HG02623 (cell line): Measurements from ENCODE around the gene PCSK6.

ENCODE experiments used
- ATAC-seq: cut with Tn5 transposase; IDR thresholded peaks from one replicate; pipeline ENCODE4 v1.9.1; 2021; ENCODE audit warnings: moderate library complexity; ENCODE audit not compliant: unreplicated experiment

PCSK6 gene

DNA sequence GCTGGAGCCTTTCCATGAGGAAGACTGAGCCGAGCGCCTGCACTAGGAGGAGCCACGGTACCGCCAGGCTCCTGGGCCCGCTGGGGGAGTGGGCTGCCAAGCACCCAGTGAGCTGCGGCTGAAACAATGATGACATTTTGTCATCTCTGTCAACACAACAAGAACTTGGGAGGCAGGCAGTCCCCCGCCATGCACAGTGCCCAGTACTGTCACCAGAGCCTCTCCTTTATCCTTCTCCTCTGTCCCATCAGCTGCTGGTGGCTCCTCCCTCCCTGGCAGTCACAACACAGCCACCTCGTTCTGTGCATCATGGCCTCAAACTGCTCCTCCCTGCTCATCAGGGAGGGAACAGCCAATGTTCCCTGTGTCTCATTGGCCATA is 34.0 kb upstream of the PCSK6 start:
- ATAC-seq: no peak

DNA sequence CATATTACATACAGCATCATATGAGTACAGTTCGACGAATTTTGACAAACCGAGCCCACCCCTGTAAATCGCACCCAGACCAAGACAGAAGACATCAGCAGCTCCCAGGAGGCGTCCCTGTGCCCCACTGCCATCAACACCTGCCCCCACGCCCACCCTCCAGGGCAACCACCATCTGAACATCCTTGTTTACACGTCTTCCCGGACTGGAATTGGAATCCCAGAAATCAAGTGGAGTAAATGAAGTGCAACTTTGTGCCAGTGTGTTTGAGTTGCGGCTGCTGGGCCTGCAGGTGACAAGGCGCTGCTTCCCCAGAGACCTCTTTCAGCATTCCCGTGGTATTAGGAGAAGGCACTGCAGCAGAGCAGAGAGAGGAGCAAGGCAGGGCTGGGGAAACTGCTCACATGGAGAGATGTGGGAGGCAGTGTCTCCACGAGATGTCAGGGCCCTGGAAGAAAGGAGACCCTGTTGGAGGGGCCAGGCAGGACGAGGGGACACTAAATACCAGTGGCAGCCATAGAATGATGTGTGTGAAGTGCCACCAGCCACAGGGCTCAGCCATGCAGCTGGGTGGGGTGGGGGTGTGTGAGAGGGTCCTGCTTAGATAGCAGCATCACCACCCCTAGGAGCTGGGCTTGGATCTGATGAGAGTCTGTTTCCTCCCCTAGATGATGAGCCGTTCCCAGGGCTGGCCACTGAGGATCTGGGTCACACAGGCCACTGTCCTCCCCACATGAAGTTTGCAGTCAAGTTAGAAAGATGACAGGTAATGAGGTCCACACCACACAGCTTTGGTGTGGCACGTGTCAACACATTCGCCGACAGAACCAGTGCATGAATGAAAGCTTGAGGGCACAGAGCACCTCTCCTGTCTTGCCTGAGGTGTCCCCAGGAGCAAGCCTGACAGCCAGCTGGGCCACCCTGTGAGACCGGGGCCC is 33.4 kb upstream of the PCSK6 start:
- no peak for ATAC-seq

DNA sequence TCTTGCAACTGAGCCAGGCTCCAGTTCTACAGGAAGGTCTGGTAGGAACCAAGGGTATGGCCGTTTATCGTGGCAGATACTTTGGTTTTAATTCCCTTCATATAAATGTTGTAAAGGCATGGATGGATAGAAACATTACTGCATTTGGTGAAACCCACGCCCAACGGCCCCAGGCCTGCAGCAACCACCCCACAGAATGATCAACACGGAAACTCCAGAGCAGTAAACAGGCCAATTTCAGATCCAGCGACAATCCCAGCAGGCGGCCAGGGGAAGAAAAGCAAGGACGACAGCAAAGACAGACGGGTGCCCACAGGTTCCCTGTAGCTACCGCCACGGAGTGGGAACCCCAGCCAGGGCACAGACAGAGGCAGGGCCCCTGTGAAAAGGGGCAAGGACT is 32.6 kb upstream of the PCSK6 start:
- ATAC-seq: no peak

DNA sequence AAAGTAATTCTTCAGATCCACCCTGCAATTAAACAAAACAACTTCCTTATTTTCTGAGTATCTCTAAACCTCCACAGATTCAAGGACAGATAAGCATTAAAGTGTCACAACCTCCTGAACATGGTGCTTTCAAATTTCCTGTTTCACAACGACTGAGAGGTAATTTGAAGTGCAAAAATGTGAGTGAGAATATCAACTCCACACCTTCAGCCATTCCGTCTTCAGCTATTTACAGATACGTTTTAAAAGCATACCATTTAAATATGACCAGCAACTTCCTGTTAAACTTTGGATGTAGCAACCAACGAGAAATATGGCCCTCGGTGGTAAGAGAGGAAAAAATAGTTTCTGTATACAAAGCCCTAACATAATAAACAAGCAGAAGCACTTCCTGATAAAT is 32.1 kb upstream of the PCSK6 start:
- no peak for ATAC-seq

DNA sequence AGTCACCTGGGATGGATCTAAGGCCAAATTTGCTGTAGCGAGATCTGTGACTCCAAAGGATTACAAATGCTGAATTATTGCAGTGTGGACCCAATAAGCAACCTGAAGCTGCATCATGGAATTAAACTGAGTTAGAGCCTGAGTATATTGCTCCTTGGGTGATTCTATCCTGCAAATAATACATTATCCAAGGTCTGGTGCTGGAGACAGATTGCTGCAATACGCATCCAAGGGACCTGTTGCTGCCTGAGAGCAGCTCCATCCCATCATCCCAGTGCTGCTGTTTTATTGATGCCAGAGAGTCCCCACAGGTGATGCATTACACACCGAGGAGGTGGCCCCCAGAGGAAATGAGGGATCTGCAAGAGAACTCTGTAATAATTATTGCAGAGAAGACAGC is 31.6 kb upstream of the PCSK6 start:
- no peak for ATAC-seq

DNA sequence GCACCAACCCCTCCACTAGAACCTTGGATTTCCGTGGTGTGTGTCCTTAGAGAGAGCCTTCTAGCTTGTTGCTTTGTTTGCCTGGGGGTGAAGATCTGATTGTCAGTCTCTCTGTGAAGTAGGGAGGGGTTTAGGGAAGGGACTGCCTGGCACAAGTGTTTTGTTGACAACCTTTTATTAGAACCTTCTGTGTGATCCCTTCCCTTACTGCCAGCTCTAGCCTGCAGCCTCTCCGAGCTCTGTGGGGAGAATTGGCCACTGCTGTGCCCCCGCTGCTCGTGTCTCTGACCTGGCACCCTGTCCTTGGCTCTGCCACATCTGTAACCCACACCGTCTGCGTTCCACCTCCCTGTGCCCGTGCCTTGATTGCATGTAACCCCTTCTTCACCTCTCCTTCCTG is 30.9 kb upstream of the PCSK6 start:
- no peak for ATAC-seq

DNA sequence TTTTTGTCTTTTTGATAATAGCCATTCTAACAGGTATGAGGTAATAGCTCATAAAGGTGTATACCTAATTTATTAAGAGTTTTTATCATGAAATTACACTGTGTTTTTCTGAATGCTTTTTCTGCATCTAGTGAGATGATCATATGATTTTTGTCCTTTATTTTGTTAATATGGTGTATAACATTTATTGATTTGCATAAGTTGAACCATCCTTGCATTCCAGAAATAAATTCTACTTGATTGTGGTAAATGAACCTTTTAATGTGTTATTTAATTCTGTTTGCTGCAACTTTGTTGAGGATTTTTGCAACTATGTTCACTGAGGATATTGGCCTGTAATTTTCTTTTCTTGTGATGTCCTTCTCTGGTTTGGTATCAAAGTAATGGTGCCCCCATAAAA is 28.0 kb upstream of the PCSK6 start:
- no peak for ATAC-seq

DNA sequence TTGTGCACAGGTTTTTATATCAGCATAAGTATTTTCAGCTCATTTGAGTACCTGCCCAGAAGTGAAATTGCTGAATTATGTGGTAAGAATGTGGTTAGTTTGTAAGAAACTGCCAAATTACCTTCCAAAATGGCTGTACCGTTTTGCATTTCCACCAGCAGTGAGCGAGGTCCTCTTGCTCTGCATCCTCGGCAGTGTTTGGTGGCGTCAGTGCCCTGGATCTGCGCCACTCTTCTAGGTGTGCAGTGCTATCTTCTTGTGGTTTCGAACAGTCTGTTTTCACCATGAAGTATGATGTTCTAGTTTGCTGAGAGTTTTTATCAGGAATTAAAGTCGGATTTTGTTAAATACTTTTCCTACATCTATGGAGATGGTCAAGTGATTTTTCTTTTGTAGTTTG is 24.8 kb upstream of the PCSK6 start:
- ATAC-seq: no peak

DNA sequence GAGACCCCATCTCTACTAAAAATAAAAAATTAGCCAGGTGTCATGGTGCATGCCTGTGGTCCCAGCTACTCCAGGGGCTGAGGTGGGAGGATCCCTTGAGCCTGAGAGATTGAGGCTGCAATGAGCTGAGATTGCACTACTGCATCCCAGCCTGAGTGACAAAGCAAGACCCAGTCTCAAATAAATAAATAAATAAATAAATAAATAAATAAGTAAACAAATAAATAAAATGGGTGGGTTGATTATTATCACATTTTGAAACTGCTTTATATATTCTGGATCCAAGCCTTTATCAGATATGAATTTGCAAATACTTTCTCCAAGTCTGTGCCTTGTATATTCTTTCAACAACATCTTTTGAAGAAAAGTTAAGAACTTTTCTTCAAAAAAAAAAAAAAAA is 22.2 kb upstream of the PCSK6 start:
- no peak for ATAC-seq

- ATAC-seq: no peak
These were observed 21.0 kb upstream of the PCSK6 start for GRCh38 chr15:101510212-101511197.

DNA sequence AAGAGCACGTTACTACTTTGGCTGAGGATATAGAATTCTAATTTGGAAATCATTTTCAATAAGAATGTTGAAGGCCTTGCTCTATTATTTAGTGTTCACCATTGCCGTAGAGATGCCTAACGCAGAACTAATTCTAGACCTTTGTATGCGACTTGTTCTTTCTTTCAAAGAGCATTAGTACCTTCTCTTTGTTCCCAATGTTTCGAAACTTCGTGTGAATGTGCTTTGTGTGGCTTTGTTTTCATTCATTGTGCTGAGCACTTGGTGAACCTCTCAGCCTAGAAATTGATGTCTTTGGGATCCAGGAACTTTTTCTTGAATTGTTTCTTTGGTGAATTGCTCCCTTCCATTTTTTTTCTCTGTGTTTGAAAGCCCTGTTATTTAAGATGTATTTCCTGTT is 19.8 kb upstream of the PCSK6 start:
- no peak for ATAC-seq

DNA sequence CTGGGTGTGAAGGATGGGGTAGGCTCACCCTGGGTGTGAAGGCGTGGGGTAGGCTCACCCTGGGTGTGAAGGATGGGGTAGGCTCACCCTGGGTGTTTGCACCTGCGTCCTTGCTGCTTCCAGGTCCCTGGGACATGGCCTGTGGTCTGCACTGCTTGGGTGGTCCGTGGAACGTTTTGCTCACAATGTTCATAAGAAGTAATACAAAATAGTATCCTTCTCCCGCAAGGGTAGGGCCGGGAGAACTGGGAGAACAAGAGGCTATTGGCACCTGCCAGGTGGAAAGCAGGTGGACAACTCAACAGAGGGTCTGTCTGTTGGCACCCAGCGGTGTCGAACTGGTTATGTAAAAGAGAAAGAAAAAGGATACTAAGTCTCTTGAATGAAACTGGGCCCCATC is 17.0 kb upstream of the PCSK6 start:
- no peak for ATAC-seq

DNA sequence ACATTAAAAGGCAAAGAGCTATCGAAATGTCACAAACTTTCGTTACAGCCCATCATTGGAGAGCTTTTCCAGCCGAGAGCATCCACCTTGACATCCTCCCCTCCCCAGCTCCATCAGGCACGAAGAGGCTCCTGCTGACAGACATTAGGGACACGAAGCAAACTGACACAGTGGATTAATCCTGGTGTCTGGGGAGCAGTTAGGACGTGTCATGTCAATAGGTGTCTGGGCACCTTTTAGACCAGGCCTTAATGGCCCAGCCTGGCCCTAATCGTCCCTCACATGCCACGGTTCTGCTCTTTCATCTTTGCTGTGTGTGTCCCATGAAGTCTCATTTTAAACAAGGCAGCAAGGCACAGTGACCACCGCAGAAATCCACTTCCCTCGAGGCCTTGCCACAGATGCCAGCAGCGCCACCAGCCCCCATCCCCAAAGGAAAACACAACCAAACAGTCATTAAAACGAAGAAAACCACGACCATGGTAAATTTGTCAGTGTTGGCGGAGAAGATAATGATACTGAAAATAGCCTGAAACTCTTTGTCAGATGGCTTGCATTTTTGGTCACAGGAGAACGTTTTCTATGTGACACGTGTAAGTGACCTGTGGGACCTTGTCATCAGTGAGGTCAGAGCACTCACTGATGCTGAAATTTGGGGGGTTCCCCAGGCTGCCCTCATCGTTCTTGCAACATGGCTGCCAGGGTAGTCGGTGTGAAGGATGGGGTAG is 16.3 kb upstream of the PCSK6 start:
- ATAC-seq: no peak

DNA sequence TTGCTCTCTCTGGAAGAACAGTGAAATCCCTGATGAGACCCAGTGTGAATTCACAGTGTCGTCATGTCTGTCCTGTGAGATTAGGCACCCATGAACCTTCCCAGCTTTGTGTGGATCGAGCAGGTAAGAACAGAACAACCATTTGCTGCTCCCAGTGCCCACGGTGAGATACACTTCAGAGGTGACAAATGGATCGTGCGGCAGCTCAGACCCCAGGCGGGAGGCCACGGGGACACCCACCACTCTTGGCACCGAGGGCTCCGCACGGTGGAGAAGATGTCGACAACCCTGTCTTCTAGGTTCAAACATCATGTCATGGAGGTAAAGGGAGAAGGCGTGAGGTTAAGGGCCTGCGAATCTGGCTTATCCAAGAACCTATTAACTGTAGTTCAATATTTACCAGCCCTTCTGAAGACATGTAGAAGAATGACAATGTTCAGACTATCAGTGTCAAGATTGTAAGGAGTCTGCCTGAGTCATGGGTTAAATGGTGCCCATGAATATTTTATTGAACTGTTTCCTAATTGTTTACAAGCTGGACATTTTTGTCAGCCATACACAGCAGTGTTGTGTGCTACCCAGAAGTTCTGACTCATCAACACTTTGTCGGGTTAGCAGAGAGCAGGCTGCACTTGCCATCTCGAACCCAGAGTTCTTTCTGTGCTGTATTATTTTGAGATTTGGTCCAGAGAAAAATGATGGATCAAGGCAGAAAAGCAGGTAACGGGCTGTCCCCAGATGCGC is 15.5 kb upstream of the PCSK6 start:
- no peak for ATAC-seq

DNA sequence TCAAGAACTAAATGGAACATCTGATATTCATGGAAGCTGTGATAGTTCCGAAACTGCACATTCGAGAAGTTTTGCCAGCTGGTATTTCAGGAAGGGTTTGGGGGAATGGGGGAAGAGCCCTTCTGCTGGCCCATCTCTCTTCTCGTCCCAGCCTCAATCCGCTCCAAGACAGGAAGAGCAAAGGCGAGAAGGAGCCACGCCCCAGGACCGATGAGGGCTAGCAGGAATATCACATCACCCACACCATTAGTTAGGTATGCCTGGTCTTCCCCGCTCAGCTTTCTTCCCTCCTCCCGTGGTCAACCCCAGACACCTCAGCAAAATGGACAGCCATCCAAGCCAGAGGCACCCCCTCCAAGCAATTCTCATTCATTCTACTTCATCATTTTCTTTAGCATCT is 14.9 kb upstream of the PCSK6 start:
- ATAC-seq: no peak

GRCh38 chr15:101503296-101503599 is 13.7 kb upstream of the PCSK6 start:
- no peak for ATAC-seq

- no peak for ATAC-seq
These were observed 13.2 kb upstream of the PCSK6 start for GRCh38 chr15:101502572-101503295.

DNA sequence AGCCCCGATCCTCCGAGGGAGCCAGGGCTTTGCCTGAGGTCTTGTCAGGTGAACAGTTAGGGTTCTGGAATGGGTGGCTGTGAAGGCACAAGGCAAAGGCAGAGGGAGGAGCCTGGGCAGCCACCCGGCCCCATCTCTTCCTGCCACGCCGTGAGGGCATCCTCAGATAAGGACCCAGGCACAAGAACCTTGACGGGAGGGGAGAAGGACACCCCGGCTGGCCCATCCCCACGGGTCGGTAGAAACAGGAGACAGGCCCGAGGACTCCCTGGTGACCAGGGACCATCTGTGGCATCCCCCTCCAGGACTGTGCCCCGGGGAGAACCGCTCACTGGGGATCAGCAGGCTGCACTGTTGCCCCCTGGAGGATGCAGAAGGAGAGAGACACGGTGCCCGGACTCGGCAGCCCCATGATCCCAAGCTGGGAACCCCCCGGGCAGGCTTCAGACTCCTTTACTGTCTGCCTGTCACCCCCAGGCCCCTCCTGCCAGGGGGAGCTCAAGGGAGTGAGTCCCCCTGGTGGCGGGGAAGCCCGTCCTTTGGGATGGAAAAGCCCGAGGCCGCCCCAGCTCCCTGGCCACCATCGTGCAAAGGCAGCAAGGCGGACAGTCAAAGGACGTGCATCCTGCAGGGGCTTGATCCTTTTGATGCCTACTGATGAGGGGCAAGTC is 12.3 kb upstream of the PCSK6 start:
- peak; percentile 54 for ATAC-seq

- ATAC-seq: no peak
These were observed 11.5 kb upstream of the PCSK6 start for GRCh38 chr15:101500865-101501551.
